CD8-positive, alpha-beta memory T cell (primary cell): ENCODE results near the gene DERL3. TPM values are rescaled to one million over a fixed set of nuclear protein-coding genes. Genes with fewer than 3 reads are reported as not detected.

Experiments used
- CTCF ChIA-PET: fragments of 350-600 bp; sonication (Branson Sonifier 250); formaldehyde crosslinking; loops from one replicate; lab custom pipeline; 2021; ENCODE audit warnings: antibody characterized with exemption; lab: Charles Lee
- POLR2A ChIA-PET: fragments of 350-600 bp; sonication (Branson Sonifier 250); formaldehyde crosslinking; loops from one replicate; lab custom pipeline; 2021; ENCODE audit warnings: antibody characterized with exemption; lab: Charles Lee
- DNase-seq, 5 donors: peaks; one replicate each; pipeline versions ENCODE4 v3.0.0 to v3.0.0-alpha.2; 2020 to 2022; ENCODE audit warnings: mixed read lengths in 1 of 5
- H3K27ac ChIP-seq: one replicate; pipeline ENCODE4 v1.7.0; 2013; ENCODE audit warnings: low read depth, mild to moderate bottlenecking, low read length, moderate library complexity
- H3K27me3 ChIP-seq: 2 replicates; pipeline ENCODE4 v1.7.0; 2013; ENCODE audit warnings: low read length, mild to moderate bottlenecking; ENCODE audit not compliant: insufficient read depth, poor library complexity, severe bottlenecking
- H3K36me3 ChIP-seq: 2 replicates; pipeline ENCODE4 v1.7.0; 2013; ENCODE audit warnings: mild to moderate bottlenecking, low read length, moderate library complexity; ENCODE audit not compliant: insufficient read depth
- H3K4me1 ChIP-seq: 2 replicates; pipeline ENCODE4 v1.7.0; 2013; ENCODE audit warnings: mild to moderate bottlenecking, low read length, moderate library complexity; ENCODE audit not compliant: insufficient read depth
- H3K4me3 ChIP-seq: 2 replicates; pipeline ENCODE4 v1.7.0; 2013; ENCODE audit warnings: mild to moderate bottlenecking, low read length
- H3K9me3 ChIP-seq: 2 replicates; pipeline ENCODE4 v1.7.0; 2013; ENCODE audit warnings: mild to moderate bottlenecking, low read length
- H3K27ac Mint-ChIP-seq, 8 donors: one replicate each; pipeline ENCODE4 v1.8.0; 2020 to 2021; ENCODE audit warnings: mixed read lengths in 8 of 8, mild to moderate bottlenecking in 6 of 8, inconsistent platforms in 3 of 8, moderate library complexity in 3 of 8
- H3K27me3 Mint-ChIP-seq, 2 donors: one replicate each; pipeline ENCODE4 v1.8.0; 2020 to 2021; ENCODE audit warnings: mixed read lengths in 2 of 2, mild to moderate bottlenecking in 1 of 2, moderate library complexity in 1 of 2
- H3K36me3 Mint-ChIP-seq, 3 donors: one replicate each; pipeline ENCODE4 v1.8.0; 2020 to 2021; ENCODE audit warnings: mixed read lengths in 3 of 3, inconsistent platforms in 1 of 3, mild to moderate bottlenecking in 1 of 3
- H3K4me1 Mint-ChIP-seq, 3 donors: one replicate each; pipeline ENCODE4 v1.8.0; 2020 to 2021; ENCODE audit warnings: mixed read lengths in 3 of 3, inconsistent platforms in 1 of 3, mild to moderate bottlenecking in 1 of 3
- H3K4me3 Mint-ChIP-seq, 7 donors: one replicate each; pipeline ENCODE4 v1.8.0; 2020 to 2021; ENCODE audit warnings: mixed read lengths in 7 of 7, mild to moderate bottlenecking in 6 of 7, moderate library complexity in 4 of 7, inconsistent platforms in 2 of 7
- H3K9me3 Mint-ChIP-seq, 5 donors: one replicate each; pipeline ENCODE4 v1.8.0; 2020 to 2022; ENCODE audit warnings: mixed read lengths in 5 of 5, mild to moderate bottlenecking in 3 of 5, moderate library complexity in 2 of 5, inconsistent platforms in 1 of 5
- polyA plus RNA-seq: library from polyadenylated mRNA; unstranded; fragments of 300-500 nt; fragmentation: Illumina TruSeq; gene quantifications from one replicate; pipeline ENCODE4 v1.2.3, GENCODE V29; 2021
- total RNA-seq, 2 experiments: library from RNA; stranded (reverse); gene quantifications; one replicate each; pipeline ENCODE4 v1.2.3, GENCODE V29; 2021

The DERL3 gene
- total and polyA plus RNA-seq, 3 experiments from 2014 or later, result 0.28 to 5.8 (median 5.4) TPM

- no peak for DNase-seq
- Histone ChIP-seq H3K4me3 (no peak overlapping the region), H3K27ac (no peak overlapping the region), H3K36me3 (peaks cover 52% of the 10 kb centered on the region), H3K27me3 (no peaks in the 10 kb centered on the region), H3K9me3 (no peaks in the 10 kb centered on the region), H3K4me1 (no peaks in the 10 kb centered on the region)
- Mint-ChIP-seq H3K27me3 (no peaks in the 10 kb centered on the region), H3K9me3 (peaks cover 0 to 1% (median 0%) of the 10 kb centered on the region in 5 donors), H3K4me1 (peaks cover 10 to 22% (median 10%) of the 10 kb centered on the region in 3 donors), H3K27ac (peak overlapping the region in 1 of 8 donors; percentile 42), H3K36me3 (peaks cover 0 to 86% (median 22%) of the 10 kb centered on the region in 3 donors), H3K4me3 (no peak overlapping the region)
- ChIA-PET CTCF (no interaction called here), POLR2A (no interaction called here)
Observed at GRCh38 chr22:23826510-23827350, 12.1 kb downstream of the DERL3 start.

DNA sequence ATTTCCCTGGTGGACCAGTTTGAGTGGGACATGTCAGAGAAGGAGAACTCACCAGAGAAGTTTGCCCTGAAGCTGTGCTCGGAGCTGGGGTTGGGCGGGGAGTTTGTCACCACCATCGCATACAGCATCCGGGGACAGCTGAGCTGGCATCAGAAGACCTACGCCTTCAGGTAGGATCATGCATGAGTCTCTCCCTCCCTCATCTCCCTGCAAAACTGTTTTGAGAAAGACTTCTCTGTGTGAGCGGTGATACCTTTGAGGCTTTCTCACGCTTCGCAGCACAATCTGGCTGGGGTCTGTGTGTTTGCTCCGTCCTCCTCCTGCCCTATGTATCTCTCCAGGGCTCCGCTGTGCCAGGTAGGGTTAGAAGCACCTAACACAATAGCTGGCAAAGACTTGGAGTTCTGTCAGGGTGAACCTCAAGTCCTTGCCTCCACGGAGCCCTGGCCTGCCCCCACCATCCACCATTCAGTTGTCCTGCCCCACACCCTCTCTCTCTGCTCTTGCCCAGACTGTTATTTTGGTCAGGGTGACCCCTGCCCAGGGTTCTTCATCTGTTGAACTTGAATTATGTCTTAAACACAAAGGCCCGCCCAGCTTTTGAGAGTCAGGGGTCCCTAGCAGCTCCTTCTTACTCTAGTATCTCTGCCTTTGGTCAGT, 13.4 kb downstream of the DERL3 start:
- Mint-ChIP-seq H3K9me3 (peaks cover 0 to 1% (median 0%) of the 10 kb centered on the region in 5 donors), H3K27ac (peak overlapping the region in 2 of 8 donors; percentile 23 to 74), H3K36me3 (peaks cover 0 to 89% (median 22%) of the 10 kb centered on the region in 3 donors), H3K4me1 (peaks cover 12 to 22% (median 17%) of the 10 kb centered on the region in 3 donors), H3K4me3 (no peak overlapping the region), H3K27me3 (no peaks in the 10 kb centered on the region)
- H3K27ac ChIP-seq, result no peak overlapping the region
- peaks cover 59% of the 10 kb centered on the region for H3K36me3 ChIP-seq
- no peak overlapping the region for H3K4me3 ChIP-seq
- no peaks in the 10 kb centered on the region for H3K9me3 ChIP-seq
- H3K4me1 ChIP-seq, result no peaks in the 10 kb centered on the region
- ChIA-PET POLR2A (no interaction called here), CTCF (interaction anchor here (0.6 to 0.9 kb wide), 2 partner anchors 24 to 437 kb away, joined by 3 read pairs; no protein-coding TSS in a partner anchor)
- DNase-seq, result no peak
- no peaks in the 10 kb centered on the region for H3K27me3 ChIP-seq

DNA sequence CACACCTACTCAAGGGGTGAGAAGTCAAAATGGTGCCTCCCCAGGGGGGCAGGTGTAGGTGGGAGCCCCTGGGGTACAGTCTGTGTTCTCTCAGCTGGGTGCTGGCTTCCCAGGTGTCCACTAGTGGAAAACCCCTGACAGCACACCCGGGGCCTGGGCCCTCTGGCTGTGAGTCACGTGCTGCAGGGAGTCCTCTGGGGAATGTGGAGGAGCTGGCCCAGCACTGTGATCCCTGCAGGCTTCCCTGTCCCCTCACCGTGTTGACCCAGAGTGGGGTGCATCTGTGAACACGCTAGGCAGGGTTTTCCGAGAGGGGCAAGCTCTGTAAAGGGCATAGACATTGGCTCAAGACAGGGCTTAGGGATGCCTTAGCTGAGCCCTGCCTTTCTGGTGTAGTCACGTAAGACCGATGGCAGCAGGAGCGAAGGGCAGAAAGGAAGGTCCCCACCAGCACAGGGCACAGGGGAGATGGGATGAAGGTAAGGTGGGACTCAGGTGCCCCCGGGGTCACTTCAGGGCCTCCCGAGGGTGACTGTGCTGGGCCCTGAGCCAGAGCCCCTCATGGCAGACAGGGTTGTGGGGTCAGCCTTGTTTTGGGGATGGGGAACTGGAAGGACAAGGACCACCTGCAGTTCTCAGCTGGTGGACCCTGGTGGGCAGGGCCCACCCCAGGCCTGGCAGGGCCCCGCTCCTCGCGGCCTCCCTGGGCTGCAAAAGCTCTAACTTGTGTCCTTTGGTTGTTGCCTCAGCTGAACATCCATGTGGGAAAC, 14.1 kb downstream of the DERL3 start:
- H3K4me3 Mint-ChIP-seq, result no peak overlapping the region
- POLR2A ChIA-PET, result no interaction called here

DNA sequence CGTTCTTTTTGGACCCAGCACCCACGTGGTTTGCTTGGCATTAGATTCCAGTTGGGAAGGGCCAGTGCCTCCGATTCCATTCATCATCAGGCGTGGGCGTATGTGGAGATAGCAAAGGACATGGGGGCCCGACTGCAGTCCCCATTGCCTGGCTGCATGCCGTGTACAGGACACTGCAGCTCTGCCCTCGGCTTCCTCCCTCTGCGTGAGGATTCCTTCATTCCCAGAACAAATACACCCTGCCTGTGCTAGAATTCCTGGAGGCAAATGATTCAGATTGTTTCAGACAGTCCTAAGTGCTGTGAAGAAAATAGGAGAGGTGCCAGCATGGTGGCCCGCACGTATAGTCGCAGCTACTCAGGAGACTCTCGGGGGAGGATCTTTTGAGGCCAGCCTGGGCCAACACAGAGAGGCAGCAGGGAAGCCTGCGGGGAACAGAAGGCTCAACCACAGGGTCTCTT, 15.4 kb downstream of the DERL3 start:
- peaks cover 4 to 16% (median 5%) of the 10 kb centered on the region in 3 donors for H3K4me1 Mint-ChIP-seq
- H3K36me3 ChIP-seq, result peaks cover 56% of the 10 kb centered on the region
- no peaks in the 10 kb centered on the region for H3K4me1 ChIP-seq
- ChIA-PET CTCF (no interaction called here), POLR2A (interaction anchor here (0.5 kb wide), 1 partner anchor 15 kb away, joined by 3 read pairs; no protein-coding TSS in a partner anchor)
- DNase-seq, result no peak
- H3K27ac Mint-ChIP-seq, result no peak overlapping the region
- no peak overlapping the region for H3K4me3 ChIP-seq
- no peak overlapping the region for H3K27ac ChIP-seq
- no peaks in the 10 kb centered on the region for H3K27me3 Mint-ChIP-seq
- H3K4me3 Mint-ChIP-seq, result no peak overlapping the region
- H3K27me3 ChIP-seq, result no peaks in the 10 kb centered on the region
- no peaks in the 10 kb centered on the region for H3K9me3 ChIP-seq
- H3K36me3 Mint-ChIP-seq, result peaks cover 0 to 88% (median 11%) of the 10 kb centered on the region in 3 donors
- H3K9me3 Mint-ChIP-seq, result peaks cover 0 to 1% (median 0%) of the 10 kb centered on the region in 5 donors

More for the DNA sequence above, 14.1 kb downstream of the DERL3 start:
- peaks cover 0 to 1% (median 0%) of the 10 kb centered on the region in 5 donors for H3K9me3 Mint-ChIP-seq
- no peaks in the 10 kb centered on the region for H3K27me3 Mint-ChIP-seq
- no peaks in the 10 kb centered on the region for H3K27me3 ChIP-seq
- H3K36me3 ChIP-seq, result peaks cover 56% of the 10 kb centered on the region
- no peaks in the 10 kb centered on the region for H3K9me3 ChIP-seq
- H3K36me3 Mint-ChIP-seq, result peaks cover 0 to 88% (median 20%) of the 10 kb centered on the region in 3 donors
- peaks cover 9 to 19% (median 16%) of the 10 kb centered on the region in 3 donors for H3K4me1 Mint-ChIP-seq
- no peak overlapping the region for H3K27ac ChIP-seq
- H3K4me1 ChIP-seq, result no peaks in the 10 kb centered on the region
- H3K27ac Mint-ChIP-seq, result no peak overlapping the region
- no peak overlapping the region for H3K4me3 ChIP-seq
- no peak for DNase-seq
- CTCF ChIA-PET, result interaction anchor here (0.6 to 0.9 kb wide), 2 partner anchors 25 to 437 kb away, joined by 3 read pairs; no protein-coding TSS in a partner anchor

DNA sequence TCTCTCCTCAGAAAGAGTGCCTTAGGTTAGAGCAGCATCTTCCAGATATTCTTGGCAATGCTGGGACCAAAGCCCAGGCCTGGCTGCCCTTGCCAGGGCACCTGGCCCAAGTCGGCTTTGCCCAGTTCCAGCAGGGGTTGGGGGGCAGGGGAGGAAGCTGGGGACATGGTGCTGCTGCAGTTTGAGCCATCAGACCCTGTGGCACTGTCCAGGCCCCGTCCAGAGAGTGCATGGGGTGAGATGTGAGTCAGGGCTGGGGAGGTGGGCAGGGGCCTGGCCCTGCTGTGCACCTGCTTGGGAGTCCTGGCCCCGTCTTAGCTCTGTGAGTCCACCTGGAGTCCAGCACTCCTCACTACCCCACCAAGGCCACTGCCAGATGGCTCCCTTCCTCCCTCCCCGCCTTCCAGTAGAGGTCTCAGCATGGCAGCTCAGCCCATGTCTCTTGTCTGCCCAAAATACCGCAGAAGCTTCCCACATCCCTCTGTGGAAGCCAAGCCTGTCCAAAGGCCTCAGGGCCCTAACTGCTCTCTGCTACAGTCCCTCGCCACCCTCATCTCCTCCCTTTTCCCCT, 16.6 kb downstream of the DERL3 start:
- Histone ChIP-seq H3K4me1 (no peaks in the 10 kb centered on the region), H3K36me3 (peaks cover 52% of the 10 kb centered on the region), H3K9me3 (no peaks in the 10 kb centered on the region), H3K4me3 (no peak overlapping the region), H3K27me3 (no peaks in the 10 kb centered on the region), H3K27ac (no peak overlapping the region)
- H3K4me3 Mint-ChIP-seq, result peak overlapping the region in 1 of 7 donors; percentile 18
- peaks cover 4 to 16% (median 5%) of the 10 kb centered on the region in 3 donors for H3K4me1 Mint-ChIP-seq
- peak overlapping the region in 2 of 8 donors; percentile 36 to 70 for H3K27ac Mint-ChIP-seq
- no peaks in the 10 kb centered on the region for H3K27me3 Mint-ChIP-seq
- peaks cover 0 to 1% (median 0%) of the 10 kb centered on the region in 5 donors for H3K9me3 Mint-ChIP-seq
- DNase-seq, result no peak
- ChIA-PET CTCF (no interaction called here), POLR2A (no interaction called here)
- H3K36me3 Mint-ChIP-seq, result peaks cover 0 to 89% (median 13%) of the 10 kb centered on the region in 3 donors

GRCh38 chr22:23820748-23821211, 18.0 kb downstream of the DERL3 start:
- H3K27me3 ChIP-seq, result no peaks in the 10 kb centered on the region
- H3K4me3 Mint-ChIP-seq, result no peak overlapping the region
- no peak for DNase-seq
- H3K27ac ChIP-seq, result no peak overlapping the region
- no peaks in the 10 kb centered on the region for H3K27me3 Mint-ChIP-seq
- no peaks in the 10 kb centered on the region for H3K4me1 ChIP-seq
- no peaks in the 10 kb centered on the region for H3K9me3 ChIP-seq
- ChIA-PET POLR2A (no interaction called here), CTCF (no interaction called here)
- H3K9me3 Mint-ChIP-seq, result peaks cover 0 to 1% (median 0%) of the 10 kb centered on the region in 5 donors
- H3K4me3 ChIP-seq, result no peak overlapping the region
- peaks cover 0 to 91% (median 11%) of the 10 kb centered on the region in 3 donors for H3K36me3 Mint-ChIP-seq
- peaks cover 60% of the 10 kb centered on the region for H3K36me3 ChIP-seq
- H3K4me1 Mint-ChIP-seq, result peaks cover 4 to 16% (median 5%) of the 10 kb centered on the region in 3 donors
- H3K27ac Mint-ChIP-seq, result peak overlapping the region in 4 of 8 donors; percentile 13 to 70 (median 52)

- Mint-ChIP-seq H3K4me1 (peaks cover 4 to 16% (median 5%) of the 10 kb centered on the region in 3 donors), H3K36me3 (peaks cover under 1 to 84% (median 9%) of the 10 kb centered on the region in 3 donors), H3K9me3 (peaks cover 0 to 1% (median 0%) of the 10 kb centered on the region in 5 donors), H3K27ac (no peak overlapping the region), H3K4me3 (no peak overlapping the region), H3K27me3 (no peaks in the 10 kb centered on the region)
- Histone ChIP-seq H3K27ac (no peak overlapping the region), H3K36me3 (peaks cover 38% of the 10 kb centered on the region), H3K27me3 (no peaks in the 10 kb centered on the region), H3K4me1 (no peaks in the 10 kb centered on the region), H3K9me3 (no peaks in the 10 kb centered on the region), H3K4me3 (no peak overlapping the region)
- DNase-seq, result no peak
- ChIA-PET CTCF (no interaction called here), POLR2A (no interaction called here)
Observed at GRCh38 chr22:23818541-23818940, 20.3 kb downstream of the DERL3 start.
